Left cardiac atrium (tissue), 4 donors: Measurements from ENCODE around the gene KRR1. TPM values are rescaled to one million over a fixed set of nuclear protein-coding genes. Genes with fewer than 3 reads are reported as not detected.
A peak's percentile ranks its signal among the peaks of the same experiment; 100 is the strongest.
"Not testable (repeated sequence)": the region's sequence is repeated elsewhere in the genome, so short reads cannot be mapped to it uniquely, and the experiment has no call there.

Source experiments
- ATAC-seq, 2 donors: fragments of 200-7000 bp; cut with Tn5 transposase; one replicate each; pipeline ENCODE4 v1.9.1; 2020; ENCODE audit warnings: mild to moderate bottlenecking in 2 of 2, moderate library complexity in 2 of 2
- DNase-seq: peaks from one replicate; pipeline ENCODE4 v3.0.0-alpha.2; 2020
- intact Hi-C, 2 donors: fragments of 100-400 bp; cut with DNase I; formaldehyde crosslinking; loops; one replicate each; pipeline versions ENCODE4 v1.14.1 to v1.15.1; 2022 to 2023
- total RNA-seq, 2 donors: library from RNA; stranded (reverse); fragmentation: NEBNext Ultra II Directional; extraction: Animal tissue kit (Norgen Biotek cat#: 25700); gene quantifications; one replicate each; pipeline ENCODE4 v1.2.1, GENCODE V29; 2021
- donor health status: DM: no; HTN: yes; CAD: no.
- donor health status: DM: no; HTN: yes; CAD: no; lungs with severe emphysema.
- donor health status: DM: yes; HTN: yes; CAD: no.
- donor health status: Dilated cardiomyopathy.

Gene KRR1
- total RNA-seq, 2 donors from 2014 or later, result 30.0 to 37.9 TPM

DNA sequence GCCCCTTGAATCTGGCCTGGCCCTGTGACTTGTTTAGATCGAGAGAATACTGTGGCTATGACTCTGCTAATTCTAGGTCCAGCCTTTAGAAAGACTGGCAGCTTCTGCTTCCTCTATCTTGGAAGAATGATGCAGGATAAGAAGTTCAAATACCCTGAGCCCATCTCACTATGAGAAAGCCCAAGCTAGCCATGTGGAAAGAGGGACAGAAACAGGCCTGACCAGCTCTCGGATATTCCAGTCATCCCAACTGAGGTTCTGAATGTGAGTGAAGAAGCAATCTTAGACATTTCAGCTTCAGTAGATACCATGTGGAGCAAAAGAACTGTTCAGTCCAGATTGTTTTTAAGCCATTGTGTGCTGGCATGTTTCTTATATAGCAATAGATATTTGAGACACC is 17.3 kb upstream of the KRR1 start:
- no peak for ATAC-seq
- intact Hi-C loops, result loop anchor here in 1 of 2 donors (5.0 kb wide), 1 partner anchor 509 kb away; no protein-coding TSS in a partner anchor

DNA sequence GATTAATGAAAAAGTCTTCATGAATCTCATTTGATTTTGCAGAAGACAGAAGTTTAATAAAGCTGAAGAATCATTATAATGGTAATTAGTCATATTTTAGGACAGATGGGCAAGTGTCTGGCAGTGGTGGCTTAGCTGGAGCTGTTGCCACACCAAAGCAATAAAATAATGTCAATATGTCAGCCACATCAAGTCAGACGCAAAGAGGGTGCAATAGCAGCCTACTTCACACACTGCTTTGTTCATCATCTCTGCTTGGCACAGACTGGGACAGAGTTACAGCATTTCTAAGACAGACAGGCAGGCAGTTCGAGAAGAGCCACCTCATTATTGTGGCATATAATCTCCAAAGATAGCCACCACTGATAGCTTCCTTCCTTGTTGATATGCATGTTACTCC is 16.9 kb upstream of the KRR1 start:
- ATAC-seq (no peak), DNase-seq (no peak)
- intact Hi-C loops, result loop anchor here in 1 of 2 donors (5.0 kb wide), 1 partner anchor 509 kb away; no protein-coding TSS in a partner anchor

More for the DNA sequence above, 17.3 kb upstream of the KRR1 start:
- DNase-seq, result no peak

DNA sequence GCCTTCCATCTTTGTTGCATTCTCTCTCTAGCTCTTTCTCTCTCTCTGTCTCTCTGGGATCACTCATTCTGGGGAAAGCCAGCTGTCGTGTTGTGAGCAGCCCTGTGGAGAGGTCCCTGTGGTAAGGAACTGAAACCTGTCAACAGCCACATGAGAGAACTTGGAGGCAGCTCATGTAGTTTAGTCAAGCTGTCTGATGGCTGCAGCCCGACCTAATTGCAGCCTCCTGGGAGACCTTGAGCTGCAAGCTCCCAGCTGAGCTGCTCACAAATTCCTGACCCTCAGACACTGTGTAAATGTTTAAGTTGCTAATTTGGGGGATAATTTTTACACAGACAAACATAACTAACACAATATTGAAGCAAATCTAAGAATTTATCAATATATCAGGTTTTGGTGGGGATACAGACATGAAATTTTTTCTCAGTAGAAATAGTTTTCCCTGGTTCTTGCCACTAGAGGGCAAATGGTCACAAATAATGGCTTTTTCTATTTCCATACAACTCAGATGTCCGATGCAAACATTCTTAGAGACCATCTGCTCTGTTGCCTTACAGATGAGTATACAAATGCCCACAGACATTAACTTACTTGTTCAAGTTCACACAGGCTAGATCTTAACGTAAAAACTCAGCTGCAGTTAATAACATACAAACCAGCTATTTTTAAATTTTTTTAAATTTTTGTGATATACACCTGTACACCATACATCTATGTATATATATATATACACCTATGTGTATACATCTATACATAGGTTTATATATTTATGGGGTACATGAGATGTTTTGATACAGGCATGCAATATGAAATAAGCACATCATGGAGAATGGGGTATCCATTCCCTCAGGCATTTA is 15.5 kb upstream of the KRR1 start:
- no peak for DNase-seq
- intact Hi-C loops, result loop anchor here (2.0 to 5.0 kb wide), 2 partner anchors 510 kb away; no protein-coding TSS in a partner anchor
- peak; percentile 37 to 70 for ATAC-seq

DNA sequence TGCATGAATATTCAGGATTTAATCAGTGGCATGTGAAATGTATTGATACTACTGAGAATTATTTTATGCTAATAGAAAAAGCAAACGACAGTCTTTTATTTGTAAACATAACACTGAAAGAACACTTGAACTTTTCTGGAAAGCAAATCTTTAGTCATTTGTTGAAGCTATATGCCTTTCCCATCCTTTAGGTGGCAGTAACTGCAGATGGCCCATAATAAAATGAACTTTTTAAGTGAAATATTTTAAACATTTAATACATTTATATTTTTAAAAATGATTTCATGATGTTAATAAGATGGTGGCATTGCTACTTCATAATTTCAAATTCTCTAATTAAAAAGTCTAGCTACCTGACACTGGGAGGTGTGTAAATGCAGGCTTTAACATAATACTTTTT is 13.9 kb upstream of the KRR1 start:
- intact Hi-C loops, result loop anchor here in 1 of 2 donors (5.0 kb wide), 1 partner anchor 512 kb away; no protein-coding TSS in a partner anchor
- no peak for DNase-seq
- ATAC-seq, result no peak

DNA sequence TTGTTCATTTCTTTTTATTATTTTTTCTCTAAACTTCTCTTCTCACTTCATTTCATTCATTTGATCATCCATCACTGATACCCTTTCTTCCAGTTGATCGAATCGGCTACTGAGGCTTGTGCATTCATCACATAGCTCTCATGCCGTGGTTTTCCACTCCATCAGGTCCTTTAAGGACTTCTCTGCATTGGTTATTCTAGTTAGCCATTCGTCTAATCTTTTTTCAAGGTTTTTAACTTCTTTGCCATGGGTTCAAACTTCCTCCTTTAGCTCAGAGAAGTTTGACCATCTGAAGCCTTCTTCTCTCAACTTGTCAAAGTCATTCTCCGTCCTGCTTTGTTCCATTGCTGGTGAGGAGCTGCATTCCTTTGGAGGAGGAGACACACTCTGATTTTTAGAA is 10.7 kb upstream of the KRR1 start:
- ATAC-seq, DNase-seq, intact Hi-C loops: not testable (repeated sequence)

DNA sequence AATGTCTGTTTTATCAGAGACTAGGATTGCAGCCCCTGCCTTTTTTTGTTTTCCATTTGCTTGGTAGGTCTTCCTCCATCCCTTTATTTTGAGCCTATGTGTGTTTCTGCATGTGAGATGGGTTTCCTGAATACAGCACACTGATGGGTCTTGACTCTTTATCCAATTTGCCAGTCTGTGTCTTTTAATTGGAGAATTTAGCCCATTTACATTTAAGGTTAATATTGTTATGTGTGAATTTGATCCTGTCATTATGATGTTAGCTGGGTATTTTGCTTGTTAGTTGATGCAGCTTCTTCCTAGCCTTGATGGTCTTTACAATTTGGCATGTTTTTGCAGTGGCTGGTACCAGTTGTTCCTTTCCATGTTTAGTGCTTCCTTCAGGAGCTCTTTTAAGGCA is 9.8 kb upstream of the KRR1 start:
- intact Hi-C loops, ATAC-seq, DNase-seq: not testable (repeated sequence)

DNA sequence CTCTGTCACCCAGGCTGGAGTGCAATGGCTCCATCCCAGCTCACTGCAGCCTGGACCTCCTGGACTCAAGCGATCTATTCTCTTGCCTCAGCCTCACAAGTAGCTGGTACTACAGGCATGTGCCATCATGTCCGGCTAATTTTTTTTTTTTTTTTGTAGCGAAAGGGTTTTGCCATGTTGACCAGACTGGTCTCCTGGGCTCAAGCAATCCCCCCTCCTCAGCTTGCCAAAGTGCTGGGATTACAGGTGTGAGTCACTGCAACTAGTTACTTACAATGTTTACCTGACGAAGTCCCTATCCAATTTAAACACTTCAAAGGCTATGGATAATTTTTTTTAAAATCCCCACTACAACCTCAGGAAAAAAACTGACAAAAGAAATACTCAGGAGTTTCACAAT is 1.8 kb downstream of the KRR1 start:
- DNase-seq (no peak), ATAC-seq (no peak)
- intact Hi-C loops, result loop anchor here in 1 of 2 donors (5.0 kb wide), 1 partner anchor 177 kb away; the partner anchor contains the start of genes CAPS2 and GLIPR1L1

DNA sequence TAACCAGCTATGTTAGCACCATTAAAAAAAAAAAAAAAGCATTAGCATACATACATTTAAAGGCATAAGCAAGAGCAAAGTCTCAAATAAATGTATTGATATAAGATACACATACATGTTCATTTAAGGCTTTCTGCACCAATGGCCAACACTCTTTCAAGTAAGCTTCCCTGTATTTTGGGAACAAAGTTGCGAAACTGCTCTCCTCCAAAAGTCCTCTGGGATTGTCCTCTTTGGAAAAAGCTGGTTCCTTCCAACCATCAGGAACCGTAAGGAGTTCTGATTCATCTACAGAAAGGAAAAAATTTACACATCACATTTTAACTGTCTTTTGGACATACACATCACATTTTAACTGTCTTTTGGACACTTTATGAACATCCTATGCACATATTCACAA is 3.2 kb downstream of the KRR1 start:
- DNase-seq, result no peak
- no peak for ATAC-seq
- intact Hi-C loops, result loop anchor here in 1 of 2 donors (5.0 kb wide), 1 partner anchor 176 kb away; the partner anchor contains the start of genes CAPS2 and GLIPR1L1

DNA sequence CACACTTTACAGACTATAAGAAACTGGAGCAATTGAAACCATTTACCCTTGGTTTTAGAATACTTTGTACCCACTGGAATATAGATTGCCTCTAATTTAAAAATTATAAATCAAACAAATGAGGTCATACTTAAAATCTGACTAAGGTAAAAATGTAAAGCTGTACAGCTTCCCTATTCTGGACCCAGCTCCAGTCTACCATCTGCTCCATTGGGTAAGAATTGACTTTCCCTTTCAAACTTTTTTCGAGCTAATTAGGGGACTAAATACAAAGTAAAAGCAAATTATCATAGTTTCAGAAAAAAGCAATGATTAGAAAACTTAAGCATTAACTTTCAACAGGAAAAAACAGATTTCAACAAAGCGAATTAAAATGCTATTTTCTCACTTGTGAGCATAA is 4.3 kb downstream of the KRR1 start:
- intact Hi-C loops, result loop anchor here in 1 of 2 donors (5.0 kb wide), 1 partner anchor 175 kb away; the partner anchor contains the start of genes CAPS2 and GLIPR1L1
- ATAC-seq (no peak), DNase-seq (no peak)

DNA sequence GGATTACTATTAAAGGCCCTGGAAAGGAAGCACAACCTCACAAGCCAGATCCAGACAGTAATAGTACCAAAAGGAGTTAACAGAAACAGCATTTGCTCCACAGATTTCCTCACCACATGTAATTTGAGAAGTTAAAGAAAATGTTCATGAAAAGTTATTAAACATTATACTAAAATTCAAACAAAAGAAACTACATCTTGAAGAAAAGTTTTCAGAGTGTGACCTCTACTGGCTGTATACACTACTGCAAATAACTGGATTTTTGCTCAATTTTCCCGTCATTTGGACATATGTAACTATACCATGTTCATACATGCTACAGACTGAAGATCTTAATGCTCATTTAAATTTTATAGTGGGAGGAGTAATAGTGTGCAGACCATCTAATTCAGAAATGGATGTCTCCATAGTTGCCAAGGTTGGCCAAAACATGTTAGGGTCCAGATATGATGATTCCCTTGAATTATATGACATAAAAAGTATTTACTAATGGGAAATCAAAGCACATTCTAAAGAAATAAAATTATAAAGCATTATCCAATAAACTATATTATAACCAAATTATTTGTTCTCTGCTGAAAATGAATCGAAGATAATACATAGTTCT is 5.6 kb downstream of the KRR1 start:
- no peak for DNase-seq
- intact Hi-C loops, result loop anchor here in 1 of 2 donors (5.0 kb wide), 1 partner anchor 174 kb away; the partner anchor contains the start of genes CAPS2 and GLIPR1L1
- no peak for ATAC-seq

DNA sequence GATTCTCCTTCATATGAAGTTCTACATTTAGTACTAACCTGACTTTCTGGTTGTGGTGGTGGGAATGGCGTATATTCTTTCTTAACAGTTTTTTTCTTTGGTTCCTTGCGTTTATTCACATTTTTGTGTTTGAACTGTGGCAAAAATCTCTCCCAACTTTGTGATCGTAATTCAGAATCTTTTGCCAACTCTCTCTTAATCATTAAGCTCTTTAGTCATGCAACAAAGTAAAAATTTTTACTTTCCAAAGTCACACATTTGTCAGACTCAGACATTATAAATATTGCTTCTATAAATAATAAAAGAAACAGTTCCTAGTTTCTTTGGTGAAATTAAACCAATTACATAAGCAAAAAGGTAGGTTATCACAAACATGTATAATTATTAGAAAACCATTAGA is 7.5 kb downstream of the KRR1 start:
- no peak for ATAC-seq
- no peak for DNase-seq
- intact Hi-C loops, result no loop called here

DNA sequence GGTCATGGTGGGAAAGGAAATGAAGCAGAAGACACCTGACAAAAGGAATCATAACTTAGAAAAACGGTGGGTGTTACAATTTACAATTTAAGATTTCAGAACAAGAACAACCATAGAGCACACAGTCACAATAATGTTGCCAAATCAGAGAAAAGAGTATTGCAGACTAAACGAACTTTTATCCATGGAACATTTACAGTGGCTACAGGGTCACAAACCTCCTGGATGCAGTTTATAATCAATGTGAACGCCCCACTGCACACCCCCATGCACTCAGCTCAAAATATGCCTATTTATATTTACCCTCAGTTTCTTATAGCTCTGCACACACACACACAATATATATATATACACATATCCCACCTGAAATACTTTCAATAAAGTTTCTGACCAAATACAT is 8.0 kb downstream of the KRR1 start:
- intact Hi-C loops, result no loop called here
- ATAC-seq (no peak), DNase-seq (no peak)

DNA sequence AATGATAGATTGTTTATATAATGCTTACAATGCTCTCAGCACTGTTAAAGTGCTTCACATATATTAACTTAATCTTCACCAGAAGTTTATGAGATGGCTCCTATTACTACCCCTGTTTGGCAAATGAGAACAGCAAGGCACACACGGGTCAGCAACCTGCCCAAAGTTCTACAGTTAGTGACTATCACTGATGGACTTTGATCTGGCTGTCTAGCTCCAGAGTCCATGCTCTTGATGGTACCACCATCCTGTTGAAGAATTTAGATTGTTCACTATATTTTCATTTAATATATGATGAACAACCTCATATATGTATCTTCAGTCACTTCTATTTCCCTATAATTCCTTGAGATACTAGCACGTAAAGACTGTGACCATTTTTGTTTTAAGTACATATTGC is 20.2 kb downstream of the KRR1 start:
- no peak for ATAC-seq
- intact Hi-C loops, result no loop called here
- DNase-seq, result no peak

DNA sequence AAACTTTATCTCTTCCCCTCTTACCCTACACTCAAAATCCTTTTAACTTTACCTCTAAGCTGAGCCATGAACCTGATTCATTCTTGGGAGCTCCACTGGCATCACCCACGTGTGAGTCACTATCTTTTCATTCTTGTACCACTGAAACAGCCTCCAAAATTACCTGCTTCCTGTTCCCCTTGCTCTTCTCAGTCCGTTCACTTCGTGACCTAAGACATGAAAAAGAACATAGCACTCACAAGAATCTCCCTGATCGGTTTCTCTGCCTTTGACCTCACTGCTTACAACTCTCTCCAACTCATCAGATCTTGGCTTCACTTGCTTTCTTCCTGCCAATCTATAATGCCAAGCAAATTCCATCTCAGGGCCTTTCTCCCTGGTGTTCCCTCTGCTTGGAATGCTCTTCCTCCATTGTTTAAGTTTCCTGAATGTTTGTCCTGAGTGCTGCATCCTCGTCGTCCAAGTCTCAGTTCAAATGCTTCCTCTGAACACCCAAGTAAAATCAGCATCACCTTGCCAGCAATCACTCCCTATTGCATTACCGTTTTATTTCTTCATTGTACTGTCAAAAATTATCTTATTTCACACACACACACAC is 21.7 kb downstream of the KRR1 start:
- intact Hi-C loops, result loop anchor here in 1 of 2 donors (10.0 kb wide), 1 partner anchor 95 kb away; the partner anchor contains the start of gene GLIPR1L2

DNA sequence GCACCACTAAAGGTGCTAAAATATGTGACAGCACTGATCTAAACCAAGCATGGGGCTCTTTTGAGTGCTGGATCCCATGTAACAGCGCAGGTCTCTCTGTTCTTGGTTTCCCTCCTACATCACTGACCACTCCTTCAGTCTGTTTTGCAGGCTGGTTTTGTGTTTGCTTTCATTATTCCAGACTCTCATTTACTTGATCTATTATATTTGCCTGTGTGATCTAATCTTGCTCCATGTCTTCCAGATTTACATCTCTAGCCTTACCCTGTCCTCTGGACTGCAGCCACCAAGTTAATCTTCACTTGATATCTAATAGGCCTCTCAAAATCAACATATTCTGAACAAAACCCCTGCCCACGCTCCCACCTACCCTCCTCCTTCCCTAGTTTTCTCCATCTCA is 22.2 kb downstream of the KRR1 start:
- DNase-seq, result no peak
- no peak for ATAC-seq
- intact Hi-C loops, result loop anchor here in 1 of 2 donors (10.0 kb wide), 1 partner anchor 94 kb away; the partner anchor contains the start of gene GLIPR1L2

More for the DNA sequence above, 21.7 kb downstream of the KRR1 start:
- DNase-seq (no peak), ATAC-seq (peak; percentile 15 to 19)

DNA sequence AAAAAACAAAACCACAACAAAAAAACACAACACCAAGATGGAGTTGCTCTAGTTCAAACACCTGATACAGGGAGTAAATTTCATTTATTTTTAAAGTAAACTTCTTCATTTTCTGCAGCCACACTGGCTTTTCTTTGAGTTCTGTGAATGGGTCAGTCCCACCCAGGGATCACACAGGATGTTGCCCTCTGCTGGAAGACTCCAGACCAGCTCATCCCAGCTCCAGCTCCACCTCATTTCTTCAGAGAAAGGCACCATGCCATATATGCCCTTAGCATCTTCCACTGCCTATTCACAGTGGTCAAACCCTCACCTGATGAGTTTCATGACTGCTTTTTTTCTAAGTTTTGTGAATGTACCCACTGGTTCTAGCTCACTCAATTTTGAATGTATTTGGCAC is 22.9 kb downstream of the KRR1 start:
- no peak for DNase-seq

DNA sequence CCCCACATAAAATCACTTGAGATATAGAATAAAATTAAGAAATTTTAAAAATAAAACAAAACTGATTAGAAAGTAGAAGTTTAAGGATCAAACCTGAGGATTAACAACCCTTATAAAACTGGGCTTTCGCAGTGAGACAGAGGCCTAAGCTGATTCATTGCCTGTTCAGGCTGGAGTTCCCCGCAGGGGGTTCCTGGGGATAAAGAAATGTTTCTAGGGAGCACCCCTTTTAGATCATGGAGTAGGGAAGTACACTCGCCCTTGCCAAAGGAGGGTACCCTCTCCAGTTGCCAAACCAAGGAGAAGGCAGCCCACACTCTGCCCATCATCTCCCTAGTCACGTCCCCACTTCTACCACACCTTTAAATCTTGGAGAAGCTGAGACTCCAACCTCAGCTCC is 24.1 kb downstream of the KRR1 start:
- intact Hi-C loops, result loop anchor here in 1 of 2 donors (10.0 kb wide), 1 partner anchor 93 kb away; the partner anchor contains the start of gene GLIPR1L2
- DNase-seq, result no peak
- no peak for ATAC-seq

More for the DNA sequence above, 22.9 kb downstream of the KRR1 start:
- ATAC-seq, result peak in 1 of 2 donors; percentile 68
- intact Hi-C loops, result loop anchor here in 1 of 2 donors (10.0 kb wide), 1 partner anchor 94 kb away; the partner anchor contains the start of gene GLIPR1L2

DNA sequence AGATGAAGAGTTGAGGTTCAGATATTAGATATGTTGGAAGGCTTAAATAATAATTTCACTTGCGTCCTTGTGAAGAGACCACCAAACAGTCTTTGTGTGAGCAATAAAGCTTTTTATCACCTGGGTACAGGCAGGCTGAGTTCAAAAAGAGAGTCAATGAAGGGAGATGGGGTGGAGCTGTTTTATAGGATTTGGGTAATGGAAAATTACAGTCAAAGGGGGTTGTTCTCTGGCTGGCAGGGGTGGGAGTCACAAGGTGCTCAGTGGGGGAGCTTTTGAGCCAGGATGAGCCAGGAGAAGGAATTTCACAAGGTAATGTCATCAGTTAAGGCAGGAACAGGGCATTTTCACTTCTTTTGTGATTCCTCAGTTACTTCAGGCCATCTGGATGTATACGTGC is 27.0 kb downstream of the KRR1 start:
- ATAC-seq, DNase-seq: not testable (repeated sequence)
- intact Hi-C loops, result loop anchor here in 1 of 2 donors (10.0 kb wide), 1 partner anchor 90 kb away; the partner anchor contains the start of gene GLIPR1L2

DNA sequence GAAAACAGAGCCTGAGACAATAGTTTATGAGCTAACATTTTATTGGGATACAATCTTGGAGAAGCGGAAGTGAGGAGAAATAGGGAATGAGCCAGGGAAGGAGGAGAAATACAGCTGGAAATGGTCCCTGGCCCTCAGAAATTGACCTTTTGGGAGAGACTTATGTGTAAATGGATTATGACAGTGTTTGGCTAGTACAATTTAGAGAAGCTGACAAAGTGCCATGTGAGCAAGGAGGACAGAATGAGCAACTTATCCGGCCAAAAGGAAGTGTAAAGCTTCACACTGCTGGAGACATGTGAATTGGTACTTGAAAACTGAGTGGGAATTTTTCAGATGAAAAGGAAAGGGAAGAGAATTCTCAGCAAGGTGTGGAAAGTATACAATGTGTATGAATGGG is 28.0 kb downstream of the KRR1 start:
- intact Hi-C loops, result loop anchor here in 1 of 2 donors (10.0 kb wide), 1 partner anchor 89 kb away; the partner anchor contains the start of gene GLIPR1L2
- ATAC-seq (no peak), DNase-seq (no peak)
